ENCODE results near the gene OTOG.

OTOG gene

DNA sequence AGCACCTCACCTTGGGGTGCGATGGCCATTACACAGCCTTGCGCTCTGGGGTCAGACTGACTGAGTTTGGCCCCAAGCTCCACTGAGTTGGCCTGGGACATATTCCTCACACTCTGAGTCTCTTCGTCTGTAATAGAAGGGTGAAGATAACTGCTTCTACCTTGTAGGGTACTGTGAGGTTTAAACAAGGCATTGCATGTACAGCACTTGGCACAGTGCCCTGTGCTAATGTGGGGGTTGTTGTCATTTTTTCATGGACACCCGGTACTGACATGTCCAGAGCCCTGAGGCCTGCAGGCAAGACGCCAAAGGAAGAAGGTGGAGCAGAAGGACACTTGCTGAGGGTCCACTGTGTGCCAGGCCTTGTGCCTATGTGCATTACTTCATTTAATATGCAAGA is 50.7 kb downstream of the OTOG start:
- TF ChIP-seq, protein P1, sequence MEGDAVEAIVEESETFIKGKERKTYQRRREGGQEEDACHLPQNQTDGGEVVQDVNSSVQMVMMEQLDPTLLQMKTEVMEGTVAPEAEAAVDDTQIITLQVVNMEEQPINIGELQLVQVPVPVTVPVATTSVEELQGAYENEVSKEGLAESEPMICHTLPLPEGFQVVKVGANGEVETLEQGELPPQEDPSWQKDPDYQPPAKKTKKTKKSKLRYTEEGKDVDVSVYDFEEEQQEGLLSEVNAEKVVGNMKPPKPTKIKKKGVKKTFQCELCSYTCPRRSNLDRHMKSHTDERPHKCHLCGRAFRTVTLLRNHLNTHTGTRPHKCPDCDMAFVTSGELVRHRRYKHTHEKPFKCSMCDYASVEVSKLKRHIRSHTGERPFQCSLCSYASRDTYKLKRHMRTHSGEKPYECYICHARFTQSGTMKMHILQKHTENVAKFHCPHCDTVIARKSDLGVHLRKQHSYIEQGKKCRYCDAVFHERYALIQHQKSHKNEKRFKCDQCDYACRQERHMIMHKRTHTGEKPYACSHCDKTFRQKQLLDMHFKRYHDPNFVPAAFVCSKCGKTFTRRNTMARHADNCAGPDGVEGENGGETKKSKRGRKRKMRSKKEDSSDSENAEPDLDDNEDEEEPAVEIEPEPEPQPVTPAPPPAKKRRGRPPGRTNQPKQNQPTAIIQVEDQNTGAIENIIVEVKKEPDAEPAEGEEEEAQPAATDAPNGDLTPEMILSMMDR (IDR thresholded peaks at IDR 0.05; ENCODE audit: insufficient read depth, low read length, poor library complexity, severe bottlenecking), result no peak
- Histone ChIP-seq H3K36me3 (ENCODE audit: control insufficient read depth, insufficient read depth, low read length) (no peaks in the 10 kb centered on the region), H3K4me3 (replicated peaks; ENCODE audit: low read depth, low read length) (no peak overlapping the region), H3K27me3 (replicated peaks; ENCODE audit: control insufficient read depth, insufficient read depth, low read length) (no peaks in the 10 kb centered on the region; the same call in 1 of the 2 replicates)
- no peak for DNase-seq (ENCODE audit: extremely low read depth, insufficient read length)

DNA sequence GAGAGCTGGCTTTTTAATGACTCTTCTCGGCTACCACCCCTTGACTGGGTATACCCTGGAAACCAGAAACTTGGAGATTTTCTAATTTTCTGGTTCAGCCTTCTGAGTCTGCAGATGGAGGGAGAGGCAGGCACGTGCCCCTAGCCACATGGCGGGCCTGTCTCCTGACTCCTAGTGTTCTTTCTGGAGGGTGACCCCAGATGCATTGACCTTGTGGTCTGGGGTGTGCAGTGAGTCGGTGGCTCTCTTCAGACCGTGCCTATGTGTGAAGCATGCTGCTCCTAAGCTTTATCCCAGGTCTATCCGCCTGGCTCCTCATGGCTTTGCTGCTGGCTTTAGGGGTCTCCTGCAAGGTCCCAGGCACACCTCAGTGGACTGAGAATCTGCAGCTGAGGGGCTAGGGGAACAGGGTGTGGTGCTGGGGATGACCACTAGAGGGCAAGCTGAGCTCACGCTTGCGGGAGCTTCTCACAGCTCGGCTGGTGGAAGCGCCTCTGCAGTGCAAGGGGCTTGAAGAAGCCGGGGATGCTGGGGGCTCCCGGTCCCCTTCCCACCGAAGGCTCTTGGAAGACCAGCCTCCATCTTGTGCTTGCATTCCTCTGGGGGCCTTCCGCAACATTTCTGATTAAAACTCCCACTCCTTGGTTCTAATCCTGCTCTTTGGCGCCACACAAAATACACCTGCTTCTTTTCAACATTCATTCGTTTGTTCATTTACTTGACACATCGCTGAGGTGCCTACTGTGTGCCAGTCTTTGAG is 51.8 kb downstream of the OTOG start:
- peak; percentile 32 for DNase-seq (ENCODE audit: extremely low read depth, insufficient read length)

DNA sequence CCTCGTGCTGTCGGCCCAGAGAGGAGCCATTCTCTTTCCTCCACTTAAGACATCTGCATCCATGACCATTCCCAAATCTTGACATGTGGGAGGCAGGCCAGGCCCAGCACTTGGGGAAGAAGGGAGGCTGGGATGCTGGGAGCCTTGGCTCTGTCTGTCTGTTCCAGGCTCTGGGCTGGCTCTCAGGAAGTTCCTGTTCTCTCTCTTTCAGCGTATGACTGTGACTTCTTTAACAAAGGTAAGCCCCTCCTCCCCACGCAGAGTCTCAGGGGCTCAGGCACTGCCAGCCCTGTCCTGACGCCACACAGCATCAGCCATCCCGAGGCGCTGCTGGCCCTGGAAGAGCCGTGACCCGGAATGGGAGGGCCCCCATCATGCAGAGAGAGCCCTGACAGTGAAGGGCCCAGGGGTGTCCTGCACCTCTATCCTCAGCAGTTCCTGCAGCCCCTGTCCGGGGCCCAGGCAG is 52.4 kb downstream of the OTOG start:
- Histone ChIP-seq H3K36me3 (ENCODE audit: control insufficient read depth, insufficient read depth, low read length) (no peaks in the 10 kb centered on the region), H3K4me3 (replicated peaks; ENCODE audit: low read depth, low read length) (no peak overlapping the region), H3K27me3 (replicated peaks; ENCODE audit: control insufficient read depth, insufficient read depth, low read length) (no peaks in the 10 kb centered on the region; the same call in 1 of the 2 replicates)
- TF ChIP-seq, protein P1 (IDR thresholded peaks at IDR 0.05; ENCODE audit: insufficient read depth, low read length, poor library complexity, severe bottlenecking), result no peak
- DNase-seq (ENCODE audit: extremely low read depth, insufficient read length), result no peak

More for the DNA sequence above, 51.8 kb downstream of the OTOG start:
- H3K36me3 ChIP-seq (ENCODE audit: control insufficient read depth, insufficient read depth, low read length), result no peaks in the 10 kb centered on the region
- TF ChIP-seq, protein P1 (IDR thresholded peaks at IDR 0.05; ENCODE audit: insufficient read depth, low read length, poor library complexity, severe bottlenecking), result peak; percentile 99
- no peak overlapping the region for H3K4me3 ChIP-seq (replicated peaks; ENCODE audit: low read depth, low read length)
- H3K27me3 ChIP-seq (replicated peaks; ENCODE audit: control insufficient read depth, insufficient read depth, low read length), result no peaks in the 10 kb centered on the region; the same call in 1 of the 2 replicates

DNA sequence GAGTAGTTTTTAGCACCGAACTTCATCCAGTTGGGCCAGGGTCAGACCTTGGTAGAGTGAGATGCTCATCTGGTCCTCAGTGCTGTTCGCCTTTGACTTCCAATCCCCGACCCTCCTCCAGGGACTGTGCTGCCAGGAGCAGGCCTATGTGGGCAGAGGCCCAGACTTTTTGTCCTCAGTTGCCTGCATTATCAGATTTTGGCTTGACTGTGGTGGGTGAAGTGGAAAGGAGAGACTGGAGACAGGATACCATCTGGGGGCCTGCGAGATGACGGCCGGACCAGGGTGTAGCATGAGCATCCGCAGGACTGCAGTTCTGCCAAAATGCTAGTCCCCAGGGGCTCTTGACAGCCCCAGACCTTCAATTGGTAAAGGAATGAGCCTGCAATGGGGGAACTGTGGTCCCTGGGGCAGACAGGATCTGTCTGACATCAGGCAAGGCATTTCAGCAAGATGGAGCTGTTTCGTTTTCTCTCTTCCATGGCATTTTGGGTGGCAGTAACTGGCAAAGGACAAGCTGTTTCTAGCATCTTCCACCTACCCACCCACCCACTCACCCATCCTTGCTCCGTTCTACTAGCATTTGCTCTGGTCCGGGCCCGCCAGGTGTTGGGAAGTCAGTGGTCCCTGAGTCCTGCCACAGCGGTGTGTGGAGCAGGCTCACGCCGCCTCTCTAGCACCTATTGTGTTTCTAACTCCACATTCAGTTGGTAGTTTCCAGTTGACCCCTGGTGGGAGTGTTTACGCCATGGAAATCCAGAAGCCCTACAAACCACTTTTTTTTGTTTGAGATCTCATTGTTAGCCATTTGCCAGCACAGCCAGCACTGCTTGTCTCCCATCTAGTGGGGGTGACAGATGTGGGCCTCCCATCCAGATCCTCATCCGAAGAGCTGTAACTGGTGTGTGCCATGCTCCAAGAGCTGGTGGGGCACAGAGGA is 53.5 kb downstream of the OTOG start:
- no peaks in the 10 kb centered on the region for H3K36me3 ChIP-seq (ENCODE audit: control insufficient read depth, insufficient read depth, low read length)
- TF ChIP-seq, protein P1 (IDR thresholded peaks at IDR 0.05; ENCODE audit: insufficient read depth, low read length, poor library complexity, severe bottlenecking), result no peak
- H3K4me3 ChIP-seq (replicated peaks; ENCODE audit: low read depth, low read length), result no peak overlapping the region
- DNase-seq (ENCODE audit: extremely low read depth, insufficient read length), result no peak
- no peaks in the 10 kb centered on the region for H3K27me3 ChIP-seq (replicated peaks; ENCODE audit: control insufficient read depth, insufficient read depth, low read length)

DNA sequence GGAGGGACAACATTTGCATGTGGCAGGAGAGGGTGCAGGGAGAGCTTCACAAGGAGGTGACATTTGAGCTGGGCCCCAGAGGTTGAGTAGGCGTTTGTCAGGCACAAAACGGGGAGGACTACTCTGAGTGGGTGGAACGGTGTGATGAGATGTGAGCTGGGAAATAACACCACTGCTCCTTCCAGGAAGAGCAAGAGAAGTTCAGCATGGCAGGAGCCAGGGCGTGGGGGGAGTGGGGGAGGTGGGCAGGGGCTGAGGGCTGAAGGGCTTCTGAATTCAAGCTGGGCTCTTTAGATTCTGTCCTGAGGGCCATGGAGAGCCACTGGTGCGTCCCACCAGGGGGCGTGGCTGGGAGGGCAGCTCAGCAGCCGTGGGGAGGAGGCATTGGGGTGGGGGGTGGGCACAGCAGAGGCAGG is 54.2 kb downstream of the OTOG start:
- H3K27me3 ChIP-seq (replicated peaks; ENCODE audit: control insufficient read depth, insufficient read depth, low read length), result no peaks in the 10 kb centered on the region
- no peaks in the 10 kb centered on the region for H3K36me3 ChIP-seq (ENCODE audit: control insufficient read depth, insufficient read depth, low read length)
- DNase-seq (ENCODE audit: extremely low read depth, insufficient read length), result no peak
- TF ChIP-seq, protein P1 (IDR thresholded peaks at IDR 0.05; ENCODE audit: insufficient read depth, low read length, poor library complexity, severe bottlenecking), result no peak
- no peak overlapping the region for H3K4me3 ChIP-seq (replicated peaks; ENCODE audit: low read depth, low read length)
